ENCODE results near the gene C11orf68.

Gene C11orf68

DNA sequence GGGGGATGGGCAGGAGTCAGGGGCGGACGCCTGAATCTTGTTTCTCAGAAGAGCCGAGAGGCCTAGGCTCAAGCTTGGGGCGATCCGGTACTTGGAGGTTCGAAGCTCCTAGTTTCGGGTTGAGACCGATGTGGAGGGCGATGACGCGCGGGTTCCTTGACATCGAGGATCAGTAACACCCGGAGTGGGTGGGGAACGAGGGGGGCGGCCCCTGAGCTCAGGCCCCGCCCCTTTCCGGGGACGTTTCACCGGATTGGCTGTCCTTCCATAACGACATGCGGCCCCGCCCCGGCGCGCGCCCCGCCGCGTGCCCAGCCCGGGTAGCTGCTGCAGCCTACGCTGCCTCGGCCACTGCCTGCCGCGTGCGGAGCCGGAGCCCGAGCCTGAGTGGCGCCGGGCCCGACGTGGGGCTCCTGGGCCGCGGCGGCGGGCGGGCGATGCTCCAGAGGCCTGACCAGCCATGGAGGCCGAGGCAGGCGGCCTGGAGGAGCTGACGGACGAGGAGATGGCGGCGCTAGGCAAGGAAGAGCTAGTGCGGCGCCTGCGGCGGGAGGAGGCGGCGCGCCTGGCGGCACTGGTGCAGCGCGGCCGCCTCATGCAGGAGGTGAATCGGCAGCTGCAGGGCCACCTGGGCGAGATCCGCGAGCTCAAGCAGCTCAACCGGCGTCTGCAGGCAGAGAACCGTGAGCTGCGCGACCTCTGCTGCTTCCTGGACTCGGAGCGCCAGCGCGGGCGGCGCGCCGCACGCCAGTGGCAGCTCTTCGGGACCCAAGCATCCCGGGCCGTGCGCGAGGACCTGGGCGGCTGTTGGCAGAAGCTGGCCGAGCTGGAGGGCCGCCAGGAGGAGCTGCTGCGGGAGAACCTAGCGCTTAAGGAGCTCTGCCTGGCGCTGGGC lies 28.3 kb downstream of the C11orf68 start, which contains the start of gene CCDC85B:
TSS of gene CCDC85B (plus strand) at position 350 of the 895 bp plus-strand sequence. CDS start at position 461, 111 bp downstream.
- peak; percentile 98 for DNase-seq (ENCODE audit: low read depth)

- peak; percentile 92 for DNase-seq (ENCODE audit: low read depth)
Measured at GRCh38 chr11:65888163-65888814, 30.6 kb downstream of the C11orf68 start, which contains the start of gene FIBP. Gene FIBP (minus strand): TSS chr11:65888471. CDS start chr11:65888418, 53 bp downstream.

DNA sequence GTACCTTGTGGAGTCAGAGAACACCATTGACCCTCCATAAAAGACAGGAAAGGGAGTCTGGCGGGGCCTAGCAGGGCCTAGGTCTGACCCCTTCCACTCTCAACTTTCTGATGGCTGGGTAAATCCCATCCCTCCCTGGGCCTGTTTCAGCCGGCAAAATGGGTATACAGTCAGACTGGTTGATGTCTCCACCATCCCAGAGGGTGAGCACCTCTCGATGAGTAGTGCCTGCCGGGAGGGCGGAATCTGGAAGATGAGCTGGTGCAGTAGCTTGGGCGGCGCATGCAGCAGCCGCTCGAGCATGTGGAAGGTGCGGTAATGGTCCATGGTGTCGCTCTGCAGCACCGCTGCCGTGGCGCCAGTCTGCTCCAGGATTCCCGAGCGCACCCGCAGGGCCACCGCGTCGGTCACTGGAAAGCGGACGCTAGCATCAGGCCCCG lies 31.1 kb downstream of the C11orf68 start:
- no peak for DNase-seq (ENCODE audit: low read depth)

GRCh38 chr11:65886826-65887722 lies 31.8 kb downstream of the C11orf68 start:
- no peak for DNase-seq (ENCODE audit: low read depth)

DNA sequence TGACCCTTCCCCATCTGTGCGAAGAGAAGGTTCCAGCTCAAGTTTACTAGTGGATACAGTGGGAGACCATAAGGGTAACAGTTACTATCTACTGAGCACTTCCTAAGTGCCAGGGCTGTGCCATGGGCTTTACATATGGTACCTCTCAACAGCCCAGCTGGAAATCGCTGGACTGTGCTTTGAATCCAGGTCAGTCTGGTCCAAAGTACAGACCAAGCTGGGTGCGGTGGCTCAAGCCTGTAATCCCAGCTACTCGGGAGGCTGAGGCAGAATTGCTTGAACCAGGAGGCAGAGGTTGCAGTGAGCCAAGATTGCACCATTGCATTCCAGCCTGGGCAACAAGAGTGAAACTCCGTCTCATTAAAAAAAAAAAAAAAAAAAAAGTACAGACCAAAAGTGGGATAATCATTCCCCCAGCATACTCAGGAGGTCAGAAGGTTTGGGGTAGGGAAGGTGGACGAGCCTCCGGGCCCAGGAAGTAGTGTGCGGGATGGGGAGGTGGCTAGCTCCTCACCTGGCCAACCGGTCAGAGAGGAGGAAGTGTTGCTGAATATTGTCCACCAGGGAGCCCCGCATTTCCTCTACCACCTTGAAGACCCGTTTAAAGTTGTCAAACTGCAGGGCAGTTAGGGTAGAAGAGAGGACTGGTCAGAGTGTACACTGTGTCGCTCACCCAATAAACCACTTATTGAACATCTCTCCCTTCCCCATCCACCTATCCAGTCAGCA lies 32.9 kb downstream of the C11orf68 start:
- no peak for DNase-seq (ENCODE audit: low read depth)

GRCh38 chr11:65885231-65885630 lies 33.6 kb downstream of the C11orf68 start:
- DNase-seq (ENCODE audit: low read depth), result no peak

DNA sequence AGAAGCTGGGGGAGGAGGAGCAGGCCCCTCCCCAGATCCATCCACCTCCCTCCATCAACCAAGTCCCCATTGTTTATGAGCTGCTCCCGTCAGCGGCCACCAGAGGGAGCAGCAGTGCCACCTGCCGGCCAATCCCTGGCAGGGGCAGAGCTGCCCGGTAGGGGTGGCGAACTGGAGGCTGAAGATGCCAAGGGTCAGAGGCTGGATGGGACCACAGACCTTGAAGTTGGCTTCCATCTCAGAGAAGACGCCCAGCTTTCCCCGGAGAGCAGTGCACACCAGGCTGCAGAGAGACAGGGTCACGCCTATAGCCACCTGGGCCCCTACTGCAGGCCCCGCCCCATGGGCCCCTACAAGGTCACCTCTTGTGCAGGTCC lies 34.2 kb downstream of the C11orf68 start:
- DNase-seq (ENCODE audit: low read depth), result peak; percentile 65

DNA sequence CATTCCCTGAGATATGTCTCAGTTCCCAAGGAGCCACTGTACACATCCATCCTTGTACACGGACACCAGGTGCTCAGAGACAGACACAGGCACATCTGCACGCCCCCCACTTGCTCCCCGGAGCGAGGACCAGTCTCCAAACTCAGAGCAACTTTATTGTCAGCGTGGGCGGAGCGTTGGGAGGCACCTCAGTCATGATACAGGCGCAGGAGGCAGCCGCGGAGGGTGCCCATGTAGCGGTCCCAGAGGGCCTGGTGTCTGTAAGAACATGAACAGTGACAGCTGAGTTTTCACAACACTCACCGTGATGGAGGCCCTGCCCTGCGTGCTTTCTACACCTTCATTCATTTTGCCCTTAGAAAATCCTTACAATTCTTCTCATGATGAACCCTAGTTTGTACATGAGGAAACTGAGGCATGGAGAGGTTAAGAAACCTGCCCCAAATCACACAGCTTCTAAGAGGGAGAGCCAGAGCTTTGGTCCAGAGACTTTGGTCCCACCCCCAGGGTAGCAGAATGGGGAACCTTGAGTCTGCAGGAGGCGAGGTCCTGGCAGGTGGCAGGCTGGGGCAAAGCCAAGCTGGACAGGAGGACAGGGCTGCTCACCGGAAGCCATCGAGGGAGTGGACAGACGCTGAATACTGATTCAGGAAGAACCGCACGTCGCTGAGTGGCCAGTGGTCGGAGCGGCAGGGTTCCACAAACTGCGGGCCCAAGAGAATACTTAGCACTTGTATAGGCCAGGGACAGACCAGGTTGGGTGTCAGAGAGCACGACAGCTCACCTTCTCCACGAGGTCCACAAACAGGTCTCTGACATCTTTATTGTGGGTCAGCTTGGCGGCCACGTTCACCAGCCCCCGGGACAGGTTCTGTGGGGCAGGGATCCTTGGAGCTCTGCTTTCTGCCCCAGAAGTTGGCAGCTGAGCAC lies 34.8 kb downstream of the C11orf68 start:
- no peak for DNase-seq (ENCODE audit: low read depth)

DNA sequence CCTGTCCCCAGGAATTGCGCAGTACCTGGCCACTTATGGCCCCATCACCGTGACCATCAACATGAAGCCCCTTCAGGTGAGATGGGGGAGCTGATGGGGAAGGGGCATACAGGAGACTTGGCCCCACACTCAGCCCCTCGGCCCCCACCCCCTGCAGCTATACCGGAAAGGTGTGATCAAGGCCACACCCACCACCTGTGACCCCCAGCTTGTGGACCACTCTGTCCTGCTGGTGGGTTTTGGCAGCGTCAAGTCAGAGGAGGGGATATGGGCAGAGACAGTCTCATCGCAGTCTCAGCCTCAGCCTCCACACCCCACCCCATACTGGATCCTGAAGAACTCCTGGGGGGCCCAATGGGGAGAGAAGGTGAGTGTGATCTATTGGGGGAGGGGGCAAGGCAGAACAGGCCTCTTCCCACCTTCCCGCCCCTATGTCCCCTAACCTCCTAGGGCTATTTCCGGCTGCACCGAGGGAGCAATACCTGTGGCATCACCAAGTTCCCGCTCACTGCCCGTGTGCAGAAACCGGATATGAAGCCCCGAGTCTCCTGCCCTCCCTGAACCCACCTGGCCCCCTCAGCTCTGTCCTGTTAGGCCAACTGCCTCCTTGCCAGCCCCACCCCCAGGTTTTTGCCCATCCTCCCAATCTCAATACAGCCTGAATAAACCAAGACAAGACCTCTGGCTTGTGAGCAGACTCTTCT lies 35.7 kb downstream of the C11orf68 start:
- no peak for DNase-seq (ENCODE audit: low read depth)

DNA sequence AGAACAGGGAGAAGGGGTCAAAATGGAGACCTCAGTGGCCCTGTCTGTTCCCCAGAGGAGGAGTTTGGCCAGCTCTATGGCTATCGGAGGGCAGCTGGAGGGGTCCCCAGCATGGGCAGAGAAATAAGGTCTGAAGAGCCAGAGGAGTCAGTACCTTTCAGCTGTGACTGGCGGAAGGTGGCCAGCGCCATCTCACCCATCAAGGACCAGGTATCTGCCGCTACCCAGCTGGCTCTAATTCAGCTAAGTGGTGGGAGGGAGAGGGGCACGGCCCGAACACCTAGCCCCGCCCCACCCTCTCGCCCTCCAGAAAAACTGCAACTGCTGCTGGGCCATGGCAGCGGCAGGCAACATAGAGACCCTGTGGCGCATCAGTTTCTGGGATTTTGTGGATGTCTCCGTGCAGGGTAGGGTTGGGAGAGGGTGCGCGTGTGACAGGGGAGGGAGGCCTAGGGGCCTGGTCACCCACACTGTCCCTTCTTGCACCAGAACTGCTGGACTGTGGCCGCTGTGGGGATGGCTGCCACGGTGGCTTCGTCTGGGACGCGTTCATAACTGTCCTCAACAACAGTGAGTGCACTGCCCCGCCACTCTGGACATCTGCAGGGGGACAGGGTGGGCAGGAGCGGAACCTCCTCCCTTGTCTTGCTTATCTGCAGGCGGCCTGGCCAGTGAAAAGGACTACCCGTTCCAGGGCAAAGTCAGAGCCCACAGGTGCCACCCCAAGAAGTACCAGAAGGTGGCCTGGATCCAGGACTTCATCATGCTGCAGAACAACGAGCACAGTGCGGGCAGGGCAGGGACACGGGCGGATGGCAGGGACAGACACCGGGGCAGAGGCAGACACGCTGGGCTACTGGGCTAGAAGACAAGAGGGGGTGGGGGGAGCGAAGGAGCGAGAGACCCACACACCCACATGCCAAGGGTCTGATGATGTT lies 36.5 kb downstream of the C11orf68 start:
- no peak for DNase-seq (ENCODE audit: low read depth)

DNA sequence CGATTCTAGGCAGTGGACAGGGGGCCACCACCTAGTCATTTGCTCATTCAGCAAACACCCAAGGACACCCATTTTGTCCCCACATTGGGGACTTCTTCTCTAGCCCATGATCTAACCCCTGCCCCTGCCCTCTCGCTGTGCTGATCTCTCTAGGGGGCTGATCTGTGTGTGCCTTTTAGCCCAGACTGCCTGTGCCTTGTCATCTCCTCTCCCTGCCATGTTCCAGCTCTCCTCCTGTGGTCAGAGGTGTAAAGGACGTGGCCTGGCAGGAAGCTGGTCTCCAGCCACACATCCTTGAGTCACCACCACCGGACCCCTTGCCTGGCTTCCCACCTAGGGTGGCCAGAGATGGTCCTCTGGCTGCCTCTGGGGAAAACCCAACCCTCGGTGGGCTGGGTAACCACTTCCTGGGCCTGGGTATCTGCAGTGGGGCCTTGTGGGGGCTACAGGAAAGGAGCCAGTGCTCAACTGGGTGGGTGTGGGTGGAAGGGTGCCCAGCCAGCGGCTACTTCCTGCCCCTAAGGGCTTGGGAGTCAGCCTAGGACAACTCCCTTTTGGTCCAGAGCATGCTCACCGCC lies 37.9 kb downstream of the C11orf68 start:
- no peak for DNase-seq (ENCODE audit: low read depth)

DNA sequence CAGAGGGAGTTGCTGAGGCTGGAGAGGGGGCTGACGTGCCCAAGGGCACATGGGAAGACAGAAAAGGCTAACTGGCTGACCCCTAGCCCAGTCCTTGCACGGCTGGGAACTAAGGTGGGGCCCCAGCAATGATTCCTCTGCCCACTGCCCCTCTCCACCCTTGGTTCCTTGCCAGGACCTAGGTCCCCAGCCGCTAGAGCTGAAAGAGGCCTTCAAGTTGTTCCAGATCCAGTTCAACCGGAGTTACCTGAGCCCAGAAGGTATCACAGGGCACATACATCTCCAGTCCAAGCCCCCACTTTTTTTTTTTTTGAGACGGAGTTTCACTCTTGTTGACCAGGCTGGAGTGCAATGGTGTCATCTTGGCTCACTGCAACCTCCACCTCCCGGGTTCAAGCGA lies 38.8 kb downstream of the C11orf68 start:
- no peak for DNase-seq (ENCODE audit: low read depth)

DNA sequence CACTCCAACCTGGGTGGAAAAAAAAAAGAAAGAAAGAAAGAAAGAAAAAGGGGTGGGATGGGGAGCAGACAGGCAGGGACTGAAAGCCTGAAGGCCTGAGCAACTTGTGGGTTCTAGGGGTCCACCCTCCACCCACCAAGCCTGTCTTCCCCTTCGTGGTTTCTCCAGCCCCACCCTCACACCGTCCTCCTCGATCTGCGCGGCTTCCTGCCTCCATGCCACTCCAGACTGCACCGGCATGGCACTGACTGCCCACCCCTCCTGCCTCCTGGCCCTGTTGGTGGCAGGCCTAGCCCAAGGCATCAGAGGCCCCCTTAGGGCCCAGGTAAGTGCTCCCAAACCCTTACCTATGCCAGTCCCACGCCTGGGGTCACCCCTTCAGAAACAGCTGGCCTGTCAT lies 39.2 kb downstream of the C11orf68 start, which contains the start of gene CTSW:
TSS of gene CTSW (plus strand) at position 221 of the 400 bp plus-strand sequence. CDS start at position 239, 18 bp downstream.
- no peak for DNase-seq (ENCODE audit: low read depth)

DNA sequence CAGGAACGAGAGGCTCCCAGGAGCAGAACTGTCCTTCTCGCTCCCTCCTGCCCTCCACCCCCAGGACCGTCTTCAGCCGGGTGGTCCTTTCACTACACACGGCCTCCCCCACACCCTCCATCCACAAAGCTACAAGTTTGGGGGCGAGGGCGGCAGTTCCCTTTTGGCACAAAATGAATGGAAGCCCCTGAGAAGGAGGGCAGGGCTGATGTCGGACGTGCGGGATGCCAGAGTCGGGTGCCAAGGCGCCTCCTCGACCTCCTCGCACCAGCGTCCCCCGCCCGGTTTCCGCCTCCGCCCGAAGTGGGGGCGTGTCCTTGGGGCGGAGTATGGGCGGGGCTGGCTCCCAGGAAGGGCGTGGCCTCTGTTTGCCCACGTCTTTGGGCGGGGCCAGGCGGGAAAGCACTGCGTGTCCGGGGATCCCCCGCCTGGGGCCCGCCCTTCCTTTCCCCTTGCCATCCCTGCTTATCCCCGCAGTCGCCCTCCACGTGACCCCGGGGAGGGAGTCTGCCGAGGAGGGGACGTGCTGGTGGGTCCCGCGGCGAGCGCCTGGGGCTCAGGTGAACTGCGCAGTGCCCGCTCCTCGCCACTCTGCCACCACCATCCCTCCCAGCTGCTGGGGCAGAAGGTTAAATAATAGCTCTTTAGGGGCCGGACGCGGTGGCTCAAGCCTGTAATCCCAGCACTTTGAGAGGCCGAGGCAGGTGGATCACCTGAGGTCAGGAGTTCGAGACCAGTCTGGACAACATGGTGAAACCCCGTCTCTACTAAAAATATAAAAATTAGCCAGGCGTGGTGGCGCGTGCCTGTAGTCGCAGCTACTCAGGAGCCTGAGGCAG lies 45.3 kb downstream of the C11orf68 start:
- DNase-seq (ENCODE audit: low read depth), result peak; percentile 95

GRCh38 chr11:65872586-65873317 lies 46.1 kb downstream of the C11orf68 start, which contains the start of gene EFEMP2:
Gene EFEMP2 (minus strand): TSS chr11:65872800. CDS start chr11:65872354, 446 bp downstream.
- no peak for DNase-seq (ENCODE audit: low read depth)

All from stimulated activated CD8-positive, alpha-beta memory T cell treated with anti-CD3 and anti-CD28 coated beads, Interleukin-12 subunit alpha, Interleukin-12 subunit beta, amount 100 ng/mL, for 1 hour (primary cell).